Hepatocyte (in vitro differentiated cells): ENCODE measurements around the gene MBTPS2.

ENCODE experiments used
- EZH2 ChIP-seq: fragments of 200-600 bp; sonication (generic); IDR thresholded peaks from 2 replicates; pipeline ENCODE4 v1.6.1; 2016; ENCODE audit warnings: antibody characterized with exemption, mild to moderate bottlenecking, borderline replicate concordance
- TF ChIP-seq, protein P1 (sequence below): fragments of 200-600 bp; sonication (generic); IDR thresholded peaks from 2 replicates; pipeline ENCODE4 v1.5.1; 2016; ENCODE audit warnings: antibody characterized with exemption, mild to moderate bottlenecking; ENCODE audit not compliant: poor library complexity

GRCh38 chrX:21855937-21856415 lies 16.6 kb downstream of the MBTPS2 start, which contains the start of gene YY2:
- TF ChIP-seq, protein P1, sequence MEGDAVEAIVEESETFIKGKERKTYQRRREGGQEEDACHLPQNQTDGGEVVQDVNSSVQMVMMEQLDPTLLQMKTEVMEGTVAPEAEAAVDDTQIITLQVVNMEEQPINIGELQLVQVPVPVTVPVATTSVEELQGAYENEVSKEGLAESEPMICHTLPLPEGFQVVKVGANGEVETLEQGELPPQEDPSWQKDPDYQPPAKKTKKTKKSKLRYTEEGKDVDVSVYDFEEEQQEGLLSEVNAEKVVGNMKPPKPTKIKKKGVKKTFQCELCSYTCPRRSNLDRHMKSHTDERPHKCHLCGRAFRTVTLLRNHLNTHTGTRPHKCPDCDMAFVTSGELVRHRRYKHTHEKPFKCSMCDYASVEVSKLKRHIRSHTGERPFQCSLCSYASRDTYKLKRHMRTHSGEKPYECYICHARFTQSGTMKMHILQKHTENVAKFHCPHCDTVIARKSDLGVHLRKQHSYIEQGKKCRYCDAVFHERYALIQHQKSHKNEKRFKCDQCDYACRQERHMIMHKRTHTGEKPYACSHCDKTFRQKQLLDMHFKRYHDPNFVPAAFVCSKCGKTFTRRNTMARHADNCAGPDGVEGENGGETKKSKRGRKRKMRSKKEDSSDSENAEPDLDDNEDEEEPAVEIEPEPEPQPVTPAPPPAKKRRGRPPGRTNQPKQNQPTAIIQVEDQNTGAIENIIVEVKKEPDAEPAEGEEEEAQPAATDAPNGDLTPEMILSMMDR: no peak
- no peak for TF ChIP-seq EZH2
